Nephron (organoid): ENCODE data around the gene FYTTD1.
"Not testable (repeated sequence)": the region's sequence is repeated elsewhere in the genome, so short reads cannot be mapped to it uniquely, and the experiment has no call there.

ENCODE experiments used
- H3K27ac Mint-ChIP-seq, 3 experiments: 2 replicates each; pipeline ENCODE4 v1.8.0; 2020; ENCODE audit warnings: mixed read lengths in 3 of 3, mild to moderate bottlenecking in 2 of 3, moderate library complexity in 1 of 3
- H3K27me3 Mint-ChIP-seq: 2 replicates; pipeline ENCODE4 v1.8.0; 2021; ENCODE audit warnings: low read depth, mild to moderate bottlenecking, moderate library complexity, mixed read lengths
- H3K36me3 Mint-ChIP-seq: 2 replicates; pipeline ENCODE4 v1.8.0; 2020; ENCODE audit warnings: low read depth, mixed read lengths
- H3K4me1 Mint-ChIP-seq: 2 replicates; pipeline ENCODE4 v1.8.0; 2020; ENCODE audit warnings: mixed read lengths
- H3K4me3 Mint-ChIP-seq, 3 experiments: 2 replicates each; pipeline ENCODE4 v1.8.0; 2020; ENCODE audit warnings: mild to moderate bottlenecking in 3 of 3, mixed read lengths in 3 of 3, moderate library complexity in 2 of 3
- H3K9me3 Mint-ChIP-seq: 2 replicates; pipeline ENCODE4 v1.8.0; 2020; ENCODE audit warnings: mixed read lengths
- CTCF ChIP-seq, 3 experiments: fragments of 200-600 bp; sonication (generic); IDR thresholded peaks; one replicate each; pipeline ENCODE4 v1.5.0; 2021; ENCODE audit warnings: antibody characterized with exemption in 3 of 3; ENCODE audit not compliant: unreplicated experiment in 3 of 3

The FYTTD1 gene

GRCh38 chr3:197722734-197723133 lies 26.9 kb upstream of the FYTTD1 start:
- TF ChIP-seq CTCF (IDR thresholded peaks at IDR 0.05; ENCODE audit: unreplicated experiment in 3 of 3) = no peak
- no peaks in the 10 kb centered on the region for H3K27me3 Mint-ChIP-seq
- no peaks in the 10 kb centered on the region for H3K4me1 Mint-ChIP-seq
- H3K36me3 Mint-ChIP-seq = peaks cover 26% of the 10 kb centered on the region
- peaks cover 17% of the 10 kb centered on the region for H3K9me3 Mint-ChIP-seq
- no peak overlapping the region for H3K27ac Mint-ChIP-seq
- H3K4me3 Mint-ChIP-seq = no peak overlapping the region

- H3K4me1 Mint-ChIP-seq, H3K4me3 Mint-ChIP-seq, H3K27ac Mint-ChIP-seq, H3K9me3 Mint-ChIP-seq, H3K27me3 Mint-ChIP-seq, H3K36me3 Mint-ChIP-seq: not testable (repeated sequence)
Measured at GRCh38 chr3:197727878-197728277, 21.8 kb upstream of the FYTTD1 start.

- TF ChIP-seq CTCF (IDR thresholded peaks at IDR 0.05; ENCODE audit: unreplicated experiment in 3 of 3) = no peak
- Mint-ChIP-seq H3K4me3 (no peak overlapping the region), H3K27me3 (no peaks in the 10 kb centered on the region), H3K4me1 (no peaks in the 10 kb centered on the region), H3K36me3 (peaks cover 6% of the 10 kb centered on the region), H3K27ac (no peak overlapping the region), H3K9me3 (peaks cover 9% of the 10 kb centered on the region)
Measured at GRCh38 chr3:197728487-197728886, 21.2 kb upstream of the FYTTD1 start.

GRCh38 chr3:197730200-197730599 lies 19.5 kb upstream of the FYTTD1 start:
- TF ChIP-seq CTCF (IDR thresholded peaks at IDR 0.05; ENCODE audit: unreplicated experiment in 3 of 3) = no peak
- H3K27me3 Mint-ChIP-seq = no peaks in the 10 kb centered on the region
- H3K4me1 Mint-ChIP-seq = no peaks in the 10 kb centered on the region
- H3K4me3 Mint-ChIP-seq = no peak overlapping the region
- H3K36me3 Mint-ChIP-seq = peaks cover 6% of the 10 kb centered on the region
- H3K27ac Mint-ChIP-seq = no peak overlapping the region
- peaks cover 6% of the 10 kb centered on the region for H3K9me3 Mint-ChIP-seq

GRCh38 chr3:197730770-197731169 lies 18.9 kb upstream of the FYTTD1 start:
- H3K4me1 Mint-ChIP-seq, H3K27me3 Mint-ChIP-seq, H3K9me3 Mint-ChIP-seq, H3K4me3 Mint-ChIP-seq, H3K36me3 Mint-ChIP-seq, H3K27ac Mint-ChIP-seq: not testable (repeated sequence)

GRCh38 chr3:197731483-197731882 lies 18.2 kb upstream of the FYTTD1 start:
- not testable (repeated sequence) for H3K4me3 Mint-ChIP-seq, H3K4me1 Mint-ChIP-seq, H3K27ac Mint-ChIP-seq, H3K27me3 Mint-ChIP-seq, H3K9me3 Mint-ChIP-seq, H3K36me3 Mint-ChIP-seq

GRCh38 chr3:197733042-197733441 lies 16.6 kb upstream of the FYTTD1 start:
- Mint-ChIP-seq H3K27me3 (peaks cover 4% of the 10 kb centered on the region), H3K4me1 (peaks cover 14% of the 10 kb centered on the region), H3K9me3 (peaks cover 6% of the 10 kb centered on the region), H3K36me3 (peaks cover 6% of the 10 kb centered on the region), H3K4me3 (no peak overlapping the region), H3K27ac (no peak overlapping the region)
- TF ChIP-seq CTCF (IDR thresholded peaks at IDR 0.05; ENCODE audit: unreplicated experiment in 3 of 3) = no peak
